ENCODE results near the gene RAD51. TPM values are rescaled to one million over a fixed set of nuclear protein-coding genes. Genes with fewer than 3 reads are reported as not detected.

Gene RAD51
- total and polyA plus RNA-seq, 9 of the 15 experiments (the other 6 are each of a cell fraction or from before 2014, with no cell fraction given) = 16.0 to 63.8 (median 34.6) TPM

DNA sequence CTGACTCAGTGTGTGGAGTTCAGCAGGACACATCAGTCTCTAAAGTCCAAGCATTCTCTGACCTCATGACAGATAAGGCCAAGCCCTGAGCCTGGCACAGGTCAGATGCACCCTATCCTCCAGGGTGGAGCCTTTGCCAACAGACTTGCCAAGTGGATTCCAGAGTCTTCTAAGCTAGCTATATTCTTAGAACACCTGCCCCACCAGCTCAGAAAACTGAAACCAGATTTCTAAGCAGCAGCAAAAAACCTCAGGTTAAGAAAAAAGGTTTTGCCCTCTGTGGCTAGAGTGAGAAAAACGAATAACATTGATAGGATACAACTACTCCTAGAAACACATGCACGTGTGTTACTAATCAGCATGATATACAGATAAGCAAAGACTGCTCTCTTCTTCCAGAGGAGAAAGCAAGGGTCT lies 48.5 kb downstream of the RAD51 start (continued):
- TF ChIP-seq NFE2 (IDR thresholded peaks at IDR 0.05; ENCODE audit: low read depth) (no peak), DDX20 (tag; IDR thresholded peaks at IDR 0.05; ENCODE audit: low read depth) (no peak), CBFB (CRISPR knock-in tag; IDR thresholded peaks at IDR 0.05) (no peak), KDM5B (IDR thresholded peaks at IDR 0.05; ENCODE audit: insufficient replicate concordance, low read depth, low read length) (no peak), MED1 (CRISPR knock-in tag; IDR thresholded peaks at IDR 0.05; ENCODE audit: borderline replicate concordance) (no peak), ZNF780A (CRISPR knock-in tag; IDR thresholded peaks at IDR 0.05) (no peak), NFRKB (IDR thresholded peaks at IDR 0.05; ENCODE audit: low read depth) (no peak)
- TF ChIP-seq, protein P1, sequence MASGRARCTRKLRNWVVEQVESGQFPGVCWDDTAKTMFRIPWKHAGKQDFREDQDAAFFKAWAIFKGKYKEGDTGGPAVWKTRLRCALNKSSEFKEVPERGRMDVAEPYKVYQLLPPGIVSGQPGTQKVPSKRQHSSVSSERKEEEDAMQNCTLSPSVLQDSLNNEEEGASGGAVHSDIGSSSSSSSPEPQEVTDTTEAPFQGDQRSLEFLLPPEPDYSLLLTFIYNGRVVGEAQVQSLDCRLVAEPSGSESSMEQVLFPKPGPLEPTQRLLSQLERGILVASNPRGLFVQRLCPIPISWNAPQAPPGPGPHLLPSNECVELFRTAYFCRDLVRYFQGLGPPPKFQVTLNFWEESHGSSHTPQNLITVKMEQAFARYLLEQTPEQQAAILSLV (tag; IDR thresholded peaks at IDR 0.05) = no peak

DNA sequence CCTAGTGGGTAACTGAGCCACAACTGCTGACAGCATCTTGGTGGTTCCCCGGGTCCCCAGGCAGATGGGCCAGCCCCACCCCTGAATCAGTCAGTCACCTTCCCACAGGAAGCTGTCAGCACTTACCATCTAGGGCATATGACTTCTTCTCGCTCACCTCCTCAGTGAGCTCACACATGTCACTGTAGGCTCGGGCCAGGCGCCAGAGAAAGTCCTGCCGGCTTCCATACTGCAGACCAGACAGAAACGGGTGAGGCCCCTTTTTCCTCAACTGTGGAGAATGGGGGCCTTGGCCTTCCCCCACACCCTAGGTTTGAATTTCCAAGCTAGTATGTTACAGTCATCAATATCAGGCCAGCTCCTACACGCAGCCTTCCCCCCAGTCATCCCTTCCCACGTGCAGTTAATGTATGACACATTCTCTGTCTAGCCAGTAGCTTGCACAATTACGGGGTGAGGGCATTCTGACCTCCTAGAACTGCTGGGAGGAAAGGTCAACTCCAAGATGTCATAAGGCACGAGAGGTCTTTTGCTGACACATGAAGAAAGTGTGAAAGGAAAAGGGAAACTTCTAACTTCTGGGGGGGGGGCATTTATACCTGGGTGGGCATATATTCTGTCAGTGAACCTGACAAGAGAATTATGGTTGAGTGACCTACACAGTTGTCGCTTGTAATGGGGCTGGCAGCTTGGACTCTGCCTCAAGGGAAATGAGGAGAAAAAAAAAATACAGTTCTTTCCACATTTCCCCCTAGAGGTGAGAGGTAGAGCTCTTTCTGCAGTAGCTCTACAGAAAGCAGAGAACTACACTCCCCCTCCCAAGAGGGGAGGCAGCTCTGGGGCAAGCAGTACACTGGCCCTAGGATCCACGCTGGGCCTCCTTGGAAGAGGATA lies 49.2 kb downstream of the RAD51 start:
- ATAC-seq (peak; percentile 63), DNase-seq (ENCODE audit: extremely low read depth in 1 of 4, low spot score in 3 of 4) (peak in 3 of 4 experiments; percentile 47 to 62 (median 48)), FAIRE-seq (peak; percentile 35)
- Histone ChIP-seq H3K27ac (ENCODE audit: extremely low read depth, low read depth, low read length) (peak overlapping the region; percentile 43; the same call in 2 of the 3 replicates), H3K4me2 (ENCODE audit: insufficient read depth, low read length) (no peak overlapping the region), H3K27me3 (ENCODE audit: control insufficient read depth in 2 of 2, insufficient read depth in 2 of 2, low read length in 2 of 2) (no peaks in the 10 kb centered on the region), H3K4me1 (replicated peaks in 1 of 2; ENCODE audit: control insufficient read depth in 2 of 2, insufficient read depth in 2 of 2, low read length in 2 of 2) (peaks cover 44 to 45% of the 10 kb centered on the region in 2 experiments), H3K4me3 (no peak overlapping the region), H3K9ac (ENCODE audit: insufficient read depth in 1 of 2, low read depth in 2 of 2, low read length in 2 of 2) (peak overlapping the region in 1 of 2 experiments; percentile 77; a peak in 1 of 4 replicates), H3K9me1 (ENCODE audit: control insufficient read depth, insufficient read depth, low read length) (no peaks in the 10 kb centered on the region), H2AFZ (ENCODE audit: low read depth, low read length) (no peak overlapping the region), H3K79me2 (ENCODE audit: control insufficient read depth, insufficient read depth, low read length) (peaks cover 28% of the 10 kb centered on the region; the same call in 1 of the 3 replicates), H3K36me3 (ENCODE audit: control insufficient read depth, insufficient read depth, low read length) (peaks cover 87% of the 10 kb centered on the region), H4K20me1 (replicated peaks; ENCODE audit: control insufficient read depth, insufficient read depth, low read length) (peaks cover 4% of the 10 kb centered on the region; the same call in 1 of the 2 replicates), H3K9me3 (replicated peaks; ENCODE audit: control insufficient read depth, insufficient read depth, low read depth, low read length) (no peaks in the 10 kb centered on the region)
- WGBS (ENCODE audit: insufficient coverage, low coverage, missing lambda C conversion rate) = 51% methylated on average over 11 of the region's 12 CpGs
- in situ Hi-C loops (cut with MboI) (no loop called here), intact Hi-C loops (cut with micrococcal nuclease) (no loop called here)
- no TSS peak for BruUV-seq (replicated peaks)
- ChIA-PET CTCF (ENCODE audit: low intra/inter-chr PET ratio) (no interaction called here), POLR2A (interaction anchor here (0.6 to 1.3 kb wide), 10 partner anchors 13 to 1116 kb away, joined by 3 to 9 read pairs (median 3); no protein-coding TSS in a partner anchor)
- no peak for TF ChIP-seq PHTF2 (CRISPR knock-in tag; IDR thresholded peaks at IDR 0.05)
- TF ChIP-seq GATA2 (CRISPR knock-in tag; IDR thresholded peaks at IDR 0.05) = no peak
- TF ChIP-seq TFAM (CRISPR knock-in tag; conservative IDR thresholded peaks at IDR 0.05) = no peak
- no peak for TF ChIP-seq FUS (optimal IDR thresholded peaks at IDR 0.05; ENCODE audit: low read depth, low read length)
- no peak for TF ChIP-seq ZNF146 (CRISPR knock-in tag; IDR thresholded peaks at IDR 0.05; ENCODE audit: unreplicated experiment)
- no peak for TF ChIP-seq NR2C2 (CRISPR knock-in tag; IDR thresholded peaks at IDR 0.05)
- peak; percentile 90 for TF ChIP-seq NR2C2 (tag; IDR thresholded peaks at IDR 0.05)
- no peak for TF ChIP-seq SIX5 (IDR thresholded peaks at IDR 0.05; ENCODE audit: borderline replicate concordance in 1 of 2, insufficient read depth in 1 of 2, low read depth in 1 of 2, low read length in 2 of 2)
- TF ChIP-seq, protein P2, sequence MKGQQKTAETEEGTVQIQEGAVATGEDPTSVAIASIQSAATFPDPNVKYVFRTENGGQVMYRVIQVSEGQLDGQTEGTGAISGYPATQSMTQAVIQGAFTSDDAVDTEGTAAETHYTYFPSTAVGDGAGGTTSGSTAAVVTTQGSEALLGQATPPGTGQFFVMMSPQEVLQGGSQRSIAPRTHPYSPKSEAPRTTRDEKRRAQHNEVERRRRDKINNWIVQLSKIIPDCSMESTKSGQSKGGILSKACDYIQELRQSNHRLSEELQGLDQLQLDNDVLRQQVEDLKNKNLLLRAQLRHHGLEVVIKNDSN (CRISPR knock-in tag; IDR thresholded peaks at IDR 0.05) = 0 out of 2 replicates have a peak, but pooled peaks have one; percentile 29
- no peak for TF ChIP-seq ZNF507 (tag; conservative IDR thresholded peaks at IDR 0.05)
- TF ChIP-seq MYNN (IDR thresholded peaks at IDR 0.05) = no peak
- no peak for TF ChIP-seq MYNN (CRISPR knock-in tag; IDR thresholded peaks at IDR 0.05)
- no peak for TF ChIP-seq ZNF239 (CRISPR knock-in tag; IDR thresholded peaks at IDR 0.05)
